ENCODE data around the gene NDOR1.

Gene NDOR1

DNA sequence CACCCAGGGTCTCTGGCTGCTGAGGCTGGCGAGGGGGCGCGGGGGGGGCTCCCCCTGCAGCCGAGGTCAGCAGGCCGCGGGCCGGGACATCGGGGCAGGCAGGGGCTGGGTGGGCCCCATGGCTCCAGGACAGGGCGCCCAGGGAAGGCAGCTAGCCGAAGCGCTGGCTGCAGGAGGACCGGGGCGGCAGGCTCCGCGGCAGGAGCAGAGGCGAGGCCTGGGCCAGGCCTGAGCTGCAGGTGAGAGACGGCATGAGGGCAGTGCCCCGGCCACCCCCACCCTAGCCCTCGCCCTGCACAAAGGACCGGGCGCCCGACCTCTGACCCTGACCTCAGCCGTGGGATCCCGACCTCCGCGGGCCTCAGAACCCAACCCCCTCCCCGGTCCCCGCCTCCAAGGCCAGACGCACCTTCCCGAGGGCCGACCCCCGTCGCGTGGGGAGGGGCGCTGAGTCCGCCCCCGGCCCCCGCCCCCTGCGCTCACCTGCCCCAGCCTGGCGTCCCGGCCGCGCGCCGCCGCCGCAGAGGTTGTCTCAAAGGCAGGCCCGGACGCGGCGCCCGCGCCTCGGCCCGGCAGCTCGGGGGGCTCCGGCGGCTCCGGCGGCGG is 16.1 kb downstream of the NDOR1 start:
- no peak for FAIRE-seq

GRCh38 chr9:137222190-137223077 is 16.9 kb downstream of the NDOR1 start, which contains the start of gene RNF208:
TSS of gene RNF208 (minus strand) at chr9:137222240. CDS start at chr9:137221212, 1,028 bp downstream.
- no peak for FAIRE-seq

DNA sequence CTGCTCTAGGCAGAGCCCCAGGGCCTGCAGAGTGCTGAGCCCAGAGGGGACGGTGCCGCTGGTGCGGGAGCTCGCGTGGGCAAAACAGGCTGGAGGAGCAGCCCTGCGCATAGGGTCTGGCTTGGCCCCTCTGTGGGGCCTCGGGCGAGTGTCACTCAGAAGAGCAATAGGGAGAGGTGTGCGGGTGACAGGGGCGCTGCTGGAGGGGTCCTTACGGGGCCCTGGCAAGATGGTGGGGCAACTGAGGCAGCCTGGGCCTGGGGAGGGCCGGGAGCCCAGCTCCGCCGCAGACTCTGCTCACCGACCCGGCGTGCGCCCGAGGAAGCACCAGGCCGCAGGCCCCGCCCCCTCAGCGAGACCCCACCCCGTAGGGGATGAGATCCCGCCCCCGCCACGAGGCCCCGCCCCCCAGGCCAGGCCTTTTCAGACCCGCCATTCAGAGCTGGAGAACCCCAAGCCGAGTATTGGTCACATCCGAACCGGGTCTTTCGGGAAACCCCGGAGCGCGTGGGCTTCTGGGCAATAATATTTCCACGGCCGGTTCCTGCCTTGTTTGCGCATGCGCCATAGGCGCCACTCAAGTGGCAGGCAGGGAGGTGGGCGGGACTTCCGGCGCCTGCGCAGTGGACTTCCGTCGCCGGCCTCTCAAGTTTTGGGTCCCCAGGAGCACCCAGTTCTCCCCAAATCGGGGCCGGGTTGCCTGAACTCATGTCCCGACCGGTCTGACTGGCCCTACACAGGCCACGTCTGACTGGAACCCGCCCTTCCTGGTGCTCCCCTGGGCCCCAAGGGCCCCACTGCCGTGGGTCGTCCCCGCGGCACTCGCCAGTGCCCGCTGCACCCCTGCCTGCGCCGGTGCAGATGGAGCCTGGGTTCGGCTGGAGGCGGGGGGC is 17.8 kb downstream of the NDOR1 start:
- FAIRE-seq, result peak; percentile 97

GRCh38 chr9:137224830-137225694 is 19.6 kb downstream of the NDOR1 start, which contains the start of gene CYSRT1:
TSS of gene CYSRT1 (plus strand) at chr9:137225174. CDS start at chr9:137225622, 448 bp downstream.
- no peak for FAIRE-seq

GRCh38 chr9:137225699-137226331 is 20.3 kb downstream of the NDOR1 start:
- FAIRE-seq, result no peak

DNA sequence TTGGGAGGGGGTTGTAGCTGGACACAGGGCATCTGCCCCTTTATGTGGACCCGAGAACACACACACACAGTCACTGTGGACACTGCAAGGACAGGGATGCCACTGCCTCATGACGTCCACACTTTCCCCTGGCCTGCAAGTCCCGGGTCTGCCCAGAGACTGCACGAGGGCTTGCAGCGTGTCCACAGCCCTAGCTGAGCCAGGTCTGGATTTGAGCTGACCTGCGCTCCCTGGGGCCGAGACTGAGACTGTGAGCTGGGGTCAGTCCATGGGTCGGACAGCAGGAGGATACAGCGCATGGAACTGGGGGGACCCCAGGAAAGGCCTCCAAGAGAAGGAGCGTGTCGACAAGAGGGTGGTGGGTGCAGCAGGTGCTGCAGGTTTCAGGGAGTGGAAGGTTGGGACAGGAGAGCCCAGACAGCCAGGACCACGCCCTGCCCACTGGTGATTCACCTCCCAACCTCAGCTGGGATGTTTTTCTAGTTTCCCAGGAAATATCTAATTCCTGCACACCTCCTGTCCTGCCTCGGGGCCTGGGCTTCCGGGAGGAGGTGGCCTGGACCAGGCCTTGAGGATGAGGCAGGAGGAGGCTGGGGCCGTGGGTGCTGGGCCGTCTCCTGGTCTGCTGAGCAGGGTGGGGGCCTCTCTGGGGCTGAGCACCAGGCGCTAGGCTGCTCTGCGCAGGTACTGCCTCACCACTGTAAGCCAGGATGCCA is 21.0 kb downstream of the NDOR1 start:
- no peak for FAIRE-seq

- FAIRE-seq, result peak; percentile 91
Measured at GRCh38 chr9:137227054-137227852, 21.8 kb downstream of the NDOR1 start, which contains the start of gene RNF224. TSS of gene RNF224 (plus strand) at chr9:137227502. CDS start at chr9:137228336, 834 bp downstream.

DNA sequence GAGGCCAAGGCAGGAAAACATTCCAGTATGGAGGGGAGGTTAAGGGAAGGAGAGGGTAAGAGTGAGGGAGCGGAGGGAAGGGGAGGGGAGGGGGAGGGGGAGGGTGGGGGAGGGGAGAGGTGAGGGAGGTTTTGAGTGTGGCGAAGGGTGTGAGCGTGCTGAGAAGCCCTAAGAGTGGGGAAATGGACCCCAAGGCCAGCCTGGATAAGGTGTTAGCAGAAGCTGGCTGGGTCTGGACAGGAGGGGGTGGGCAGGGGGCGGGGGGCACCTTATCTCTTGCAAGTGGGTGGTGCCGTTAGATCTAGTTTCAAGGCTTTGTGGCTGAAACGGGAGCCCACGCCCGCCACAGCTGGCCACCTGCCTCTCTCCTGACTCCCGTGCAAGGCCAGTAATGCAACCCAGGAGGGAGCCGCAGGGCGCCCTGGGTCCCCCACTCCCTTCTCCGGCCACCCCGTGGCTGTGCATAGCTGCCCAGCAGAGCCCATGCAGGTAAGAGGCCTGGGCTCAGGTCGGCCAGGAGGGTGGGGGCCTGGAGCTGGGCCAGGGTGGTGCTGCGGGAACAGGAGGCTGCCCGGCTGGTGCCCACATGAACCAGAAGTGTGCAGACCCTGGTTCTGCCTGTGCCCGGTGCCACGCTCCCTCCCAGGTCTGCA is 22.5 kb downstream of the NDOR1 start:
- FAIRE-seq, result no peak

DNA sequence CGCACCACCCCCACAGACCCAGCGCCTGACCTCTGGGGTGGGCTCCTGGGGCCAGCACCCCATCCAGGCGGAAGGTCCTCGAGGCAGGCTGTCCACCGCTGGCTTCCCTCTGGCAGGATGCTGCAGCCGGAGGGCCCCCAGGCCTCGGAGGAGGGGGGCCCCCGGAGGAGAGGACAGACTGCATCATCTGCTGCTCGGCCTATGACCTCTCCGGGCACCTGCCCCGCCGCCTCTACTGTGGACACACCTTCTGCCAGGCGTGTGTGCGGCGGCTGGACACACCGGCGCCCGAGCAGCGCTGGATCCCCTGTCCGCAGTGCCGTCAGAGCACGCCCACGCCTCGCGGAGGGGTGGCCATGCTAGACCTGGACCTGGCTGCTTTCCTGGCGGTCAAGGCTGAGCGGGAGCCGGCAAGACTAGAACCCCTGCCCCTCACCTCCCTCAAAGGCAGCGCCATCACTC is 23.0 kb downstream of the NDOR1 start:
- no peak for FAIRE-seq

DNA sequence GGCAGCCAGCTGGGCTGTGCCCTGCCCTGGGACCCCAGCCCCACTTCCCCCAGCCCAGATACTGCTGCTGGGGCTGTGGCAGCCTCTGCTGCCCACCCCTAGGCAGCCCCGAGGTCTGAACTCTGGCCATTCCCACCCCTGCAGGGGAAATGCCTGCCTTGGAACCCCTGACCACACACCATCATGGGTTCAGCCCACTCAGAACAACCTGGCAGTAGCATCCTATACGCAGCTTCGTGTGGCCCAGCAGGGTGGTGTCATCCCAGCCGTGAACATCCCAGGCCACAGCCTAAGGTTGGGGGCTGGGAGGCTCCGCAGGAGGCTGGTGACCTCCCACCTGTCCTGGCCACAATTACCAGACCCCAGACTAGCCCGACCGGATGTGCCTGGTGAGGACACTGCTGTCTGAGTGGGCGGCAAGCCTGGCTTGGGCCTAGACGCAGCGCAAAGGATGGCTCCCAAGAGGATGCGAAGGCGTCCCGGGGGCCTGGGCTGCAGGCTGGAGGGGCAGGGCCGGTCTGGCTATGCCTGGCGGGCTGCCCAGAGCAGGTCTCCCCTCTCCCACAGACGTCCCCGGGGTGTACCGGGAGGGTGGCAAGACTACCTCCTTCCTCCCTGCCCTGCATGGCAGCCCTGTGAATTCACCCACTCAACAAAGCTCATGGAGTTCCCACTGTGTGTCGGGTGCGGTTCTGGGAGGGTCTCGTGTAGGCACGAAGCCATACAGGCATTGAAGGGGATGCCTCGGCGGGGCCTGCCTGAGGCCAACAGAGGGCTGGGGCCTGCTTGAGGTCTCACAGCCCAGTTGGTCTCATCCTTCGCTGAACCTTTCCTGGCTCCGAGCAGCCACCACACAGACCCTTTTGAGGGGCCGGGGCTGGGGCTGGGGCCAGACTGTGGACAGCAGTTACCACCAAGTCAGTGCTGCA is 23.7 kb downstream of the NDOR1 start:
- no peak for FAIRE-seq

- no peak for FAIRE-seq
Measured at GRCh38 chr9:137229903-137230704, 24.6 kb downstream of the NDOR1 start.

GRCh38 chr9:137230705-137231371 is 25.3 kb downstream of the NDOR1 start, which contains the start of gene SLC34A3:
TSS of gene SLC34A3 (plus strand) at chr9:137230901. CDS start at chr9:137231703, 802 bp downstream.
- FAIRE-seq, result no peak

- FAIRE-seq, result no peak
Measured at GRCh38 chr9:137231372-137232039, 26.0 kb downstream of the NDOR1 start.

GRCh38 chr9:137232101-137232500 is 26.6 kb downstream of the NDOR1 start:
- FAIRE-seq, result no peak

GRCh38 chr9:137232510-137232909 is 27.0 kb downstream of the NDOR1 start:
- no peak for FAIRE-seq

Measured in G401.6 (cell line).